GM18868 (cell line): Measurements from ENCODE around the gene C4orf36.

ENCODE experiments used
- ATAC-seq: cut with Tn5 transposase; IDR thresholded peaks from one replicate; pipeline ENCODE4 v1.9.1; 2021; ENCODE audit warnings: mild to moderate bottlenecking, moderate library complexity; ENCODE audit not compliant: unreplicated experiment

The C4orf36 gene

DNA sequence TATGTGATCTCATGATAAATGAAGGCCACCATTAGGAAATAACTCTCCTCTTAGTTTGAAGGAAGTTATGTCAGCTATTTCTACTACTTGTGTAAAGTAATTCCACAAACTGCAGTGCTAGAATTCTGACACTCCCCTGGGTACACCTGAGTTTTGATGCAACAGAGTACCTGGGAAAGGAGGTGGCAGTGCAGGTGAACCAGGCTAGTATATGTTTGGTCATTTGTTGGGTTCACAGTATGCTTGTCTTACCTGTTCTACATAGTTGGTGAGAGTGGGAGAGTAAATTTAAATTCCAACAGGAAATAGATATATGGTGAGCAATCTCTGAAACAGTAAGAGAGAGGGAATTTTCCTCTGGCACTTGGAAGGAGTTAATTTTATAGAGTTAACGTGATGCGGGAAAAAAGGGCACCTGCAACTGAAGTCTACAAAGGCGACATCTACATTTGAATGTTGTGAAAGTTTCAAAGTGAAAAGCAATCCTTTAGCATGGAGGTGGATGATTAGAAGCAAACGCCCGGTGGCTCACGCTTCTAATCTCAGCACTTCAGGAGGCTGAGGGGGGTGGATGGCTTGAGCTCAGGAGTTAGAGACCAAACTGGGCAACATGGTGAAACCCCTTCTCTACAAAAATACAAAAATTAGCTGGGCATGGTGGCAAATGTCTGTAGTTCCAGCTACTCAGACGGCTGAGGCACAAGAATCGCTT, 34.7 kb downstream of the C4orf36 start:
- ATAC-seq, result no peak

- no peak for ATAC-seq
These were observed 35.3 kb downstream of the C4orf36 start for GRCh38 chr4:86856896-86857295.

GRCh38 chr4:86855572-86855971, 36.6 kb downstream of the C4orf36 start:
- ATAC-seq, result no peak

DNA sequence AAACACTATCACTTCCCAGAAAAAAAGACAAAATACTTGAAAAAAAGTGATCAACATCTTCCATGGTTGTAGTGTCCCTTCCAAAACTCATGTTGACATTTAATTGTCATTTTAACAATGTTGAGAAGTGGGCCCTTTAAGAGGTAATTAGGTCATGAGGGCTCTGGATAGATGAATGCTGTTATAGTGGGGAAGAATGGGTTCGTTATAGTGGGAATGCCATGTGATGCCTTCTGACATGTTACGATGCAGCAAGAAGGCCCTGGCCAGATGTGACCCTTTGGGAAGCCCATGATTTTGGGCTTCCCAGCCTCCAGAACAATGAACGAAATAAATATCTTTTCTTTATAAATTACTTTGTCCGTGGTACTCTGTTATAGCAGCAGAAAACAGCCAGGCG, 39.0 kb downstream of the C4orf36 start:
- no peak for ATAC-seq

DNA sequence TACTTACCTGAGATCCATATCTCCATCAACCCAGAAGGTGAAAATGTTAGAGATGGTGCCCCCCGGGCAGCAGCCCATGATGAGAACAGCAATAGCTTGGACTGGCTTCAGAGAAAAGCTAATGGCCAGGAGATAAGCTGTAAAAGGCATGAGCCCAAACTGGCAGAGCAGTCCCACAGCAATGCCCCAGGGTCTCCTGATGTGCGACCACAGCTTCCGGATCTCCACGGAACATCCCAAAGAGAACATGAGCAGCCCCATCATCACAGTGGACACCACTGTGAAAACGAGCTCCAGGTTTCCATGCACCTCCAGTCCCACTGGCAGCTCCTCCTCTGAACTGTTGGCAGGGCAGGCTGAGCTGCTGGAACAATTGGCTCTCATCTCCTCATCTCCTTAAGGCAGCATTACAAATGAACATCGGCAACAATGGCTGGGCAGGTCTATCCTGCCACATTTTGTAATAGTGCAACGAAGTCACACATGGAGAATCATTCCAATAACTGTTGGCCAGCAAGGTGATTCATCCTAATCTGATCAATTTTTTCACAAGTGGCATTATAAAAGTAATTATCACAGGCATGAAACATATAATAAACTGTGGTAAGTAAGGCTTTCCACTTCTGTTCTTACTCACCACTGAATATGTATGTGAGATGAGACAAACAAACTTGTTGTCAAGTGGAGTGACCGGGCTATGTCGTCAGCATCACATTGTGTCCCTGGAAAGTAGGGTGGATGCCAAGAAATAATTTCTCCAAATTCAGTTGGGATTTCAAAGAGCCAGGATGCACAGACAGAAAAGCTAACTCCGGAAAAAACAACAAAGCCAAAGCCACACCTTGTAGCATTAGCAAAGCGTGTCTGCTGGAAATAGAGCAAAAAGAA, 43.2 kb downstream of the C4orf36 start, which contains the start of gene SLC10A6:
Gene SLC10A6, minus strand, starts transcription at position 653 of the 888 bp plus-strand sequence. Its CDS starts 269 bp downstream, at position 384.
- no peak for ATAC-seq

GRCh38 chr4:86848136-86848535, 44.1 kb downstream of the C4orf36 start:
- no peak for ATAC-seq

- ATAC-seq, result no peak
These were observed 44.7 kb downstream of the C4orf36 start for GRCh38 chr4:86847571-86847970.

- ATAC-seq, result no peak
These were observed 45.3 kb downstream of the C4orf36 start for GRCh38 chr4:86846921-86847320.

DNA sequence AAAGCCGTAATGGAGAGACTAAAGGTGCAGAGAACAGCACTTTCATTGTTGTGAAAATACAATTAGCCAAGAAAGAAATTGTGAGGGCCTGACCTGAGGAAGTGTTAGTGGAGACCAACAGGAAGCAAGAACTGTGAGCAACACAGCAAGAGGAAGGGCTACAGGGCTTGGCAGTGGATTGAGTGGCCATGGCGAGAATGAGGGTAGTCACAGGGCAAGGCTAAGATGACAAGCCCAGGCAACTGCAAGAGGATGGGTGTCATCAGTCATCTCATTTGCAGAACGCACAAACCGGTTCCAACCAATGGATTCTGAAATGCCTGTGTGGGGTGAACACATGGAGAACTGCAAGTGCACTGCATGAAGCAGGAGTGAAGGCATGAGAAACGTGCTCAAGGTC, 46.6 kb downstream of the C4orf36 start:
- no peak for ATAC-seq

DNA sequence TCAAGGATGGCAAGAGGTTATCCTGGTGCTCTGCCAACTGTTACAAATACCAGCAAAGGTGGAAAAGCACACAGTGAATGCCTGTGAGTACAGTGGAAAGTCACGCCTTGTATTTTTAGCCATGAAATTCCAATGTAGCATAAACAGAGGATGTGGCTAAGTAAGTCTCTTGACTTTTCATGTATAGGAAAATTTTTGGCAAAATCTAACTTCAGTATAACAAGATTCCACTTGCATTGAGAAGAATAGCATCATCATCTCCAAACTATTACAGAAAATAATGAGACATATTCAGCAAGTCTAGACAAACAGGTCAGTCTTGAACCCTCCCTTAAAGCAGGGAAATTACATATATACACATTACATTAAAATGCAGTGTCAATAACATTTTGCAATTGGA, 50.9 kb downstream of the C4orf36 start:
- ATAC-seq, result no peak

GRCh38 chr4:86840858-86841257, 51.4 kb downstream of the C4orf36 start:
- ATAC-seq, result no peak

- ATAC-seq, result no peak
These were observed 54.3 kb downstream of the C4orf36 start for GRCh38 chr4:86837691-86838503.

DNA sequence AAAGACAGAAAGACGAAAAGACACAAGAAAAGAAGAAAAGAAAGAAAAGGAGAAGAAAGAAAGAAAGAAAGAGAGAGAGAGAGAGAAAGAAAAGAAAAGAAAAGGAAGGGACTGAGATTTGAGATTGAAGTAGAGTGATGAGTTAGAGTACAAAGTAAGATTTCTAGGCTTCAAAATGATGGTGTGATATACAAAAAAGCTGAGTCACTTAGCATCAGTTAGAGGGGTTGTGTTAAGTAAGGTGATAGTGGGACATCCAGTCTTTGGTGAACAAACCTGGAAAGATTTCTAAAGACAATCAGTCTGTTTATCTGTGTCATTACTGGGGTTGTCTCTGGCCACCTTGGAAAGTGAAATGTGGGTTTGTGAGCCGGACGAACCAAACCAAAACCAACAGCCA, 56.5 kb downstream of the C4orf36 start:
- ATAC-seq, result no peak

DNA sequence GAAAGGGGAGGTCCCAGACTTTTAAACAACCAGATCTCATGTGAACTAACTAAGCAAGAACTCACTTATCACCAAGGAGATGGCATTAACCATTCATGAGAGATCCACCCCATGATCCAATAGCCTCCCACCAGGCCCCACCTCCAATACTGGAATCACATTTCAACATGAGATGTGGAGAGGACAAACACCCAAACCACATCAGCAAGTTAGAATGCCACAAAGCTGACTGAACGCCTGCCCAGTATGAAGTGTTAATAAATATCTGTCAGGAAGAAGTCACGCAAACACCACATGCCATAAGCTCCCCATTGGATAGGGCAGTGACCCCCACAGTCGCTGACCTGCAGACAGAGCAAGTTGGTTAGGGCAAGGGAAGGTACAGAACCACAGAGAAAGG, 57.3 kb downstream of the C4orf36 start:
- no peak for ATAC-seq

DNA sequence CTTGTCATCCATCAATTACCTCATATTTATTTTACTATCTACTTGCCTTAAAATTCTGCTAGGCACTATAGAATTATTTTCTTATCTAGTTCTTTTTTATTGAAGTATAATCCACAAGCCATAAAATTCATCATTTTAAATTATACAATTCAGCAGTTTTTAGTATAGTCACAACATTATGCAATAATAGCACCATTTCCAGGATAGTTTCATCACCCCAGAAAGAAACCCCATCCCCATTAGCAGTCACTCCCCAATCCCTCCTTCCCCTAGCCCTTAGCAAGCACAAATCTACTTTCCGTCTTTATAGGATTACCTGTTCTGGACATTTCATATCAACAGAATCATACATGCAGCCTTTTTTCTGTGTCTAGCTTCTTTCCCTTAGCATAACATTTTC, 58.6 kb downstream of the C4orf36 start:
- no peak for ATAC-seq

GRCh38 chr4:86831262-86832130, 60.7 kb downstream of the C4orf36 start:
- no peak for ATAC-seq
